Measurements from ENCODE around the gene MXD3. TPM values are rescaled to one million over a fixed set of nuclear protein-coding genes. Genes with fewer than 3 reads are reported as not detected.

Gene MXD3
- total RNA-seq, 4 donors from 2014 or later, result 2.0 to 11.7 (median 7.8) TPM

DNA sequence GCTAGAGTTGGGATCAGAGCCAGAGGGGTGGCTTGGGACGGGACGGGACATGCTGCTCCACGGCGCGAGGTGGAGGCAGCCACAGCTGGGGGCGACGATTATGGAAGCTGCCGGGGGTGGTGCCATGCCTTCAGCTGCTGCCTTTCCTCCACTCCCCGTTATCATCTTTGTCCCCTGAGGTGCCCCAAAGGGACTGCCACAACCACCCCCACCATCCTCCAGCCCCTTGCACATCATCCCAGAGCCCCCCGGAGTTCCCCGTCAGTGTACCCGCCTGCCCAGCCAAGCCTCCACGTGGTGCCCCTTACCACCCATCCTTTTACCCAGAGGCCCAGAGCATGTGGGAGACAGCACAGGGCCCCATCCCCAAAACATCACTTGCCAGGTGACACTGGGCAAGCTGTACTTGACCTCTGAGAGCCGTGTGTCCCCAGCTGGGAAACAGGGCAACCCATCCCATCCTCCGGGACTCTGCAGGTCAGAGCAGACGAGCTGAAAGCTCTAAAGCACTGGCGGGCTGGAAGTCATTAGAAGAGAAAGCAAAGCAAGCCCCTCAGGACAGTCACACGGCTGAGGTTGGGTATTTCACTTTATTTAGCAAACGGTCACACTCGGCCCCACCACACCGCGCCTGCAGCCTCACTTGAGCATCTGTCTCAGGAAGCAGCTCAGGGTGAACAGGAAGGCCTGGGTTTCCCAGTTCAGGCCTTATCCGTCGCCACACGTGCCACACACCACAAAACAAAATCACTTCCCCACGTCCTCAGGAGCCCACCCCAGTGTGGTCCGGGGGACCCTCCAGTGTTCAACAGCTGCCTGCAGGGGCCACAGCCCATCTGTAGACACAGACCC, 19.5 kb upstream of the MXD3 start:
- no peak for DNase-seq
- no peaks in the 10 kb centered on the region for H3K9me3 ChIP-seq
- no peaks in the 10 kb centered on the region for H3K27me3 ChIP-seq
- no peak overlapping the region for H3K4me3 ChIP-seq (replicated peaks in 1 of 3)
- H3K4me1 ChIP-seq, result no peaks in the 10 kb centered on the region
- intact Hi-C loops (cut with DNase I), result no loop called here
- no peak for TF ChIP-seq POLR2A (IDR thresholded peaks at IDR 0.05)
- TF ChIP-seq, protein P1, sequence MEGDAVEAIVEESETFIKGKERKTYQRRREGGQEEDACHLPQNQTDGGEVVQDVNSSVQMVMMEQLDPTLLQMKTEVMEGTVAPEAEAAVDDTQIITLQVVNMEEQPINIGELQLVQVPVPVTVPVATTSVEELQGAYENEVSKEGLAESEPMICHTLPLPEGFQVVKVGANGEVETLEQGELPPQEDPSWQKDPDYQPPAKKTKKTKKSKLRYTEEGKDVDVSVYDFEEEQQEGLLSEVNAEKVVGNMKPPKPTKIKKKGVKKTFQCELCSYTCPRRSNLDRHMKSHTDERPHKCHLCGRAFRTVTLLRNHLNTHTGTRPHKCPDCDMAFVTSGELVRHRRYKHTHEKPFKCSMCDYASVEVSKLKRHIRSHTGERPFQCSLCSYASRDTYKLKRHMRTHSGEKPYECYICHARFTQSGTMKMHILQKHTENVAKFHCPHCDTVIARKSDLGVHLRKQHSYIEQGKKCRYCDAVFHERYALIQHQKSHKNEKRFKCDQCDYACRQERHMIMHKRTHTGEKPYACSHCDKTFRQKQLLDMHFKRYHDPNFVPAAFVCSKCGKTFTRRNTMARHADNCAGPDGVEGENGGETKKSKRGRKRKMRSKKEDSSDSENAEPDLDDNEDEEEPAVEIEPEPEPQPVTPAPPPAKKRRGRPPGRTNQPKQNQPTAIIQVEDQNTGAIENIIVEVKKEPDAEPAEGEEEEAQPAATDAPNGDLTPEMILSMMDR (IDR thresholded peaks at IDR 0.05), result no peak
- H3K36me3 ChIP-seq, result peaks cover 47 to 59% of the 10 kb centered on the region in 2 donors
- 83 to 92% methylated on average over 27 of the region's 27 CpGs for WGBS, 2 donors
- H3K27ac ChIP-seq, result no peak overlapping the region

DNA sequence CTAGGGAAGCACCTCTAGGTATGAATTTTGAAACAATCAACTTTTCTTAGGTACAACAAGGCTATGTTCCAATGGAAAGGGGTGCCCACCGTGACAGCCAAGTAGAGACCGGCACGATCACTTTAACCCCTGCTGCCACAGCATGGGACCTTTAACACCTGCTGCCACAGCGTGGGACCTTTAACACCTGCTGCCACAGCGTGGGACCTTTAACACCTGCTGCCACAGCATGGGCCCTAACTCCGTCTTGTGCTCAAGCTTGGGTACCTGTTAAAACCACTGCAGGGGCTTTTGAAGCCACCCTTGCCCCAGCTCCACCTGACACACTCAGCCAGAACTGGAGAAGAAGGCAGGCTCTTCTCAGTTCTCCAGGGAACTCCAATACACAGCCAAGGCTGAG, 18.2 kb upstream of the MXD3 start:
- WGBS, 2 donors, result 80 to 92% methylated on average over 6 of the region's 6 CpGs
- intact Hi-C loops (cut with DNase I), result no loop called here

DNA sequence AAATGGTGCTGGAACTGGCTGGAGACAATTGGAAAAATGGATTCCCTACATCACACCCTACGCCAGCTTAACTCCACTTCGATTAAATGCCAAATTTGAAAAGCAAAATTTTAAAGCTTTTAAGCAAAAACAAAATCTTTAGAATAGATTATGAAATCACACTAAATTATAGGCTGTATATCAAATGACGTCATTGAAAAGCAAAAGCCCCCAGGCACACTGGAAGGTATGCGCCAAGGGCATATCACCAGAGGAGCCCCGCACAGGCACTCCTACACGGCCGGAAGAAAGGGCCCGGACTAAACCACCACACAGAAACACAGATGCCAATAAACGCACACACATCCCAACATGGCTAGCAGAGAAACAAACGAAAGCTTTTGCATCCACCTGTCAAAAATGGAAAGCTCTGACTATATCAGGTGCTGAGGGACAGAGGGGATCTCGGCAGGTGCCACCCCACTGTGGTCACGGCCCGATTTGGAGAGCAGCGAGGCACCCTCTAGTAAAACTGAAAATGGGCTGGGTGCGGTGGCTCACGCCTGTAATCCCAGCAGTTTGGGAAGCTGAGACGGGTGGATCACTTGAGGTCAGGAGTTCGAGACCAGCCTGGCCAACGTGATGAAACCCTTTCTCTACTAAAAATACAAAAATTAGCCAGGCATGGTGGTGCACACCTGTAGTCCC, 17.0 kb upstream of the MXD3 start:
- intact Hi-C loops (cut with DNase I), result no loop called here
- no peak for DNase-seq
- WGBS, 2 donors, result 91 to 93% methylated on average over 18 to 19 of the region's 19 CpGs
- no peaks in the 10 kb centered on the region for H3K4me1 ChIP-seq
- H3K9me3 ChIP-seq, result no peaks in the 10 kb centered on the region
- H3K36me3 ChIP-seq, result peaks cover 22 to 34% of the 10 kb centered on the region in 2 donors
- no peak for TF ChIP-seq POLR2A (IDR thresholded peaks at IDR 0.05)
- TF ChIP-seq, protein P1 (IDR thresholded peaks at IDR 0.05), result no peak
- no peak overlapping the region for H3K27ac ChIP-seq
- H3K27me3 ChIP-seq, result no peaks in the 10 kb centered on the region
- no peak overlapping the region for H3K4me3 ChIP-seq (replicated peaks in 1 of 3)

More for the DNA sequence above, 18.2 kb upstream of the MXD3 start:
- TF ChIP-seq POLR2A (IDR thresholded peaks at IDR 0.05), result no peak
- TF ChIP-seq, protein P1 (IDR thresholded peaks at IDR 0.05), result no peak
- H3K4me3 ChIP-seq (replicated peaks in 1 of 3), result no peak overlapping the region
- DNase-seq, result no peak
- H3K9me3 ChIP-seq, result no peaks in the 10 kb centered on the region
- H3K36me3 ChIP-seq, result peaks cover 34 to 46% of the 10 kb centered on the region in 2 donors
- H3K27me3 ChIP-seq, result no peaks in the 10 kb centered on the region
- no peak overlapping the region for H3K27ac ChIP-seq
- no peaks in the 10 kb centered on the region for H3K4me1 ChIP-seq

DNA sequence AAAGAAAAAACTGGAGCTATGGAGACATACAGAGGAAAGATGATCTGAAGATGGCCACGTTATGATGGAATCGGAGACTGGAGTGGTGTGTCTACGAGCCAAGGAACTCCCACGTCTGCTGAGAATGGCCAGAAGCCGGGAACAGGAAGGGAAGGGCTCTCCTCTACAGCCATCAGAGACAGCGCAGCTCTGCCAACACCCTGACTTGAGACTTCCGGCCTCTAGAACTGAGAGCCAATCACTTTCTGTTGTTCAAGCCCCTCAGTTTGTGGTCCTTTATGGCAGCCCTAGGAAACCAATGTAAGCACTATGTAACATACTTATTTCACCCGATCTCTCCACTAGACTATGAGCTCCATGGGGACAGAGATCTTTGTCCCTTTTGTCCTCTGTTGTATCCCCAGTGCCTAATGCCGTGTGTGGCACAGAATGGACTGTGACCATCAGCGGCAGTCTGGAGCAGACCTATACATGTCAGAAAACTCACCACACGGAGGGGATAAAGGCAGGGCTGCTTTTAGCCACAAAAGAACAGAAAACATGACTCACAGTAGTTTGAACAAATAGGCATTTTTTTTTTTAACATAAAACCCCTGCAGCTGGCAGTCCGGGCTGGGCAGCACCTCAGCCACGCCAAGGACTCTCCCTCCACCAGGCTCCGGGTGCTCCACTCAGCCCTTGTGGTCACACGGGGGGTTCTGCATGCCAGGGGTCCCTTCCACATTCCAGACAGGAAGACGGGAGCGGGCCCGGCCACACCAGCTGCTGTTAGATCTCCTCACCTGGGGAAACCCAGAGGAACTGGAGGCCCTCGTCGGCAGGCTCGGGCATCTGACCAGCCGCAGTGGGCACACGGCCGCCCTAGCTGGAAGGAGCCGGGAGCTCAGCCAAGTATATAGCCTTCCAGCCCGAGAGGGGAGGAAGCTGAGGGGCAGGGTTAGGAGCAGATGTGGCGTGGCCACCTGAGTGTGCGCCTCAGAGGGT, 16.1 kb upstream of the MXD3 start:
- H3K36me3 ChIP-seq, result peaks cover 14 to 25% of the 10 kb centered on the region in 2 donors
- DNase-seq, result no peak
- no peaks in the 10 kb centered on the region for H3K9me3 ChIP-seq
- H3K27ac ChIP-seq, result no peak overlapping the region
- WGBS, 2 donors, result 68 to 80% methylated on average over 22 to 23 of the region's 28 CpGs
- H3K4me3 ChIP-seq (replicated peaks in 1 of 3), result no peak overlapping the region
- TF ChIP-seq, protein P1 (IDR thresholded peaks at IDR 0.05), result no peak
- TF ChIP-seq POLR2A (IDR thresholded peaks at IDR 0.05), result no peak
- no peaks in the 10 kb centered on the region for H3K4me1 ChIP-seq
- H3K27me3 ChIP-seq, result no peaks in the 10 kb centered on the region
- intact Hi-C loops (cut with DNase I), result no loop called here
